Gastrocnemius medialis (tissue), 4 donors: ENCODE measurements around the gene KANK2. TPM values are rescaled to one million over a fixed set of nuclear protein-coding genes. Genes with fewer than 3 reads are reported as not detected.
A peak's percentile ranks its signal among the peaks of the same experiment; 100 is the strongest.
"Not testable (repeated sequence)": the region's sequence is repeated elsewhere in the genome, so short reads cannot be mapped to it uniquely, and the experiment has no call there.

ENCODE experiments used
- ATAC-seq, 2 donors: fragments of 150-250 bp; one replicate each; pipeline ENCODE4 v1.9.1; 2016
- DNase-seq, 2 donors: peaks; one replicate each; pipeline ENCODE4 v3.0.0-alpha.2; 2019
- H3K27ac ChIP-seq, 4 donors: fragments of 200-600 bp; sonication (generic); 1 replicate in 1 of 4; 2 replicates in 3 of 4; pipeline ENCODE4 v1.5.1; 2016 to 2018; ENCODE audit warnings: mild to moderate bottlenecking in 2 of 4, moderate library complexity in 1 of 4
- H3K27me3 ChIP-seq, 3 donors: fragments of 200-600 bp; sonication (generic) in 2 of 3; 1 replicate in 1 of 3; 2 replicates in 2 of 3; pipeline versions ENCODE4 v1.5.1 to v1.6.0; 2016 to 2019; ENCODE audit warnings: mild to moderate bottlenecking in 1 of 3, moderate library complexity in 1 of 3
- H3K36me3 ChIP-seq, 2 donors: fragments of 200-600 bp; sonication (generic) in 1 of 2; one replicate each; pipeline ENCODE4 v1.5.1; 2017 to 2018
- H3K4me1 ChIP-seq, 2 donors: fragments of 200-600 bp; sonication (generic) in 1 of 2; one replicate each; pipeline ENCODE4 v1.5.1; 2016 to 2017; ENCODE audit warnings: mild to moderate bottlenecking in 2 of 2
- H3K4me3 ChIP-seq, 4 donors: fragments of 200-600 bp; sonication (generic) in 3 of 4; 1 replicate in 1 of 4; 2 replicates in 3 of 4; pipeline ENCODE4 v1.5.1; 2016 to 2019; ENCODE audit warnings: mild to moderate bottlenecking in 2 of 4
- H3K9me3 ChIP-seq, 3 donors: fragments of 200-600 bp; sonication (generic) in 2 of 3; 1 replicate in 1 of 3; 2 replicates in 2 of 3; pipeline ENCODE4 v1.5.1; 2016 to 2019
- CTCF ChIP-seq, 5 experiments: fragments of 450-650 bp in 3 of 5; fragments of 200-600 bp in 2 of 5; sonication (generic) in 2 of 5; IDR thresholded peaks in 4 of 5; conservative IDR thresholded peaks in 1 of 5; 1 replicate in 4 of 5; 2 replicates in 1 of 5; pipeline ENCODE4 v1.5.1; 2016 to 2019; ENCODE audit warnings: antibody characterized with exemption in 5 of 5, mild to moderate bottlenecking in 3 of 5, moderate library complexity in 3 of 5
- POLR2A ChIP-seq, 2 donors: fragments of 450-650 bp; IDR thresholded peaks; one replicate each; pipeline ENCODE4 v1.6.1; 2017; ENCODE audit warnings: antibody characterized with exemption in 2 of 2, mild to moderate bottlenecking in 2 of 2, moderate library complexity in 2 of 2
- in situ Hi-C, 4 donors: fragments of 200-750 bp; cut with MboI; loops; one replicate each; pipeline versions ENCODE4 v1.15.0 to v1.8.0; 2017; ENCODE audit warnings: low sequenced_read_pairs in 4 of 4
- intact Hi-C: fragments of 100-400 bp; cut with DNase I; formaldehyde crosslinking; loops from one replicate; pipeline ENCODE4 v1.15.1; 2023; ENCODE audit warnings: low total_unique reads
- total RNA-seq, 4 donors: library from RNA; depleted of rRNA; stranded (reverse); fragments of >200 nt; gene quantifications; one replicate each; pipeline versions ENCODE4 v1.1.0 to v1.2.3, GENCODE V29; 2016

KANK2 gene
- total RNA-seq, 4 donors from 2014 or later: 37.7 to 192 (median 149) TPM

DNA sequence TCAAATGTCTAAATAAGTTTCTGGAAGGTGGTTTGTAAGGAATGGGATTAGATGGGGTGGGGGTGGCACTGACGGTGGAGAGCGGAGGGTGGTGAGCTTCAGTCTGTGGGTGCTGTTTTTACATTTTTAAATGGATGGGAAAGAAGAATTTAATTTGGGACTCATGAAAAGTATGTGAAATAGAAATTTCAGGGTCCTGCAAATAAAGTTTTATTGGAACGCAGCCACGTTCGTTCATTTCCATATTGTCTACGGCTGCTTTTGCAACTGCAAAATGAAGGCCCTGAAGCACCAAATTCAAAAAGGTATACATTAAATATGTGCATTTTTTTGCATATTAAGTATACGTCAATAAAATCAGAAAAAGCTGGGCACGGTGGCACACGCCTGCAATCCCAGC lies 9.9 kb downstream of the KANK2 start:
- Histone ChIP-seq H3K27ac (peak overlapping the region in 1 of 4 donors; percentile 45), H3K36me3 (peaks cover 0 to 11% of the 10 kb centered on the region in 2 donors), H3K27me3 (no peaks in the 10 kb centered on the region), H3K9me3 (no peaks in the 10 kb centered on the region), H3K4me1 (peaks cover 15 to 27% of the 10 kb centered on the region in 2 donors), H3K4me3 (no peak overlapping the region)
- in situ Hi-C loops (no loop called here), intact Hi-C loops (no loop called here)
- ATAC-seq (no peak), DNase-seq (no peak)
- no peak for TF ChIP-seq POLR2A (IDR thresholded peaks at IDR 0.05)
- TF ChIP-seq CTCF (IDR thresholded peaks at IDR 0.05 in 4 of 5, conservative IDR thresholded peaks at IDR 0.05 in 1 of 5): no peak

GRCh38 chr19:11182994-11183393 lies 14.4 kb downstream of the KANK2 start:
- Histone ChIP-seq H3K36me3 (peaks cover 0 to 5% of the 10 kb centered on the region in 2 donors), H3K4me1 (peaks cover 7 to 15% of the 10 kb centered on the region in 2 donors), H3K4me3 (no peak overlapping the region), H3K9me3 (no peaks in the 10 kb centered on the region), H3K27me3 (no peaks in the 10 kb centered on the region), H3K27ac (no peak overlapping the region)
- intact Hi-C loops: no loop called here
- ATAC-seq (no peak), DNase-seq (no peak)
- TF ChIP-seq POLR2A (IDR thresholded peaks at IDR 0.05) (no peak), CTCF (IDR thresholded peaks at IDR 0.05 in 4 of 5, conservative IDR thresholded peaks at IDR 0.05 in 1 of 5) (no peak)
- in situ Hi-C loops: no loop called here

DNA sequence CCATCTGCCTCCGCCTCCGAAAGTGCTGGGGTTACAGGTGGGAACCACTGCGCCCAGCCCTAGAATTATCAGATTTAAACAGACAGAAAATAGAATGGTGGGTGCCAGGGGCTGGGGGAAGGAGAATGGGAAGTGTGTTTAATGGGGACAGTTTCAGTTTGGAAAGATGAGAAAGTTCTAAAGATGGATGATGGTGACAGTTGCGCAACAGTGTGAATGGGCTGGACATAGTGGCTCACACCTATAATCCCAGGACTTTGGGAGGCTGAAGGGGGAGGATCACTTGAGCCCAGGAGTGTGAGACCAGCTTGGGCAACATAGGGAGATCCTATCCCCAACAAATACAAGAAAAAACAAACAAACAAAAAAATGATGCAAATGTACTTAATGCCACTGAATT lies 15.9 kb downstream of the KANK2 start:
- peaks cover 0 to 10% of the 10 kb centered on the region in 2 donors for H3K36me3 ChIP-seq
- no peaks in the 10 kb centered on the region for H3K27me3 ChIP-seq
- intact Hi-C loops: loop anchor here (2.0 kb wide), 1 partner anchor 17 kb away; no protein-coding TSS in a partner anchor
- no peak overlapping the region for H3K4me3 ChIP-seq
- DNase-seq (no peak), ATAC-seq (no peak)
- no peak for TF ChIP-seq POLR2A (IDR thresholded peaks at IDR 0.05)
- no peak for TF ChIP-seq CTCF (IDR thresholded peaks at IDR 0.05 in 4 of 5, conservative IDR thresholded peaks at IDR 0.05 in 1 of 5)
- in situ Hi-C loops: no loop called here
- H3K27ac ChIP-seq: peak overlapping the region; percentile 21 to 65 (median 52)
- no peaks in the 10 kb centered on the region for H3K9me3 ChIP-seq
- H3K4me1 ChIP-seq: peaks cover 7 to 15% of the 10 kb centered on the region in 2 donors

- peak; percentile 59 to 69 for ATAC-seq
- Histone ChIP-seq H3K4me1 (peaks cover 7 to 15% of the 10 kb centered on the region in 2 donors), H3K27ac (peak overlapping the region; percentile 43 to 65 (median 52)), H3K36me3 (peaks cover 0 to 15% of the 10 kb centered on the region in 2 donors)
- H3K9me3 ChIP-seq, in situ Hi-C loops, DNase-seq, H3K4me3 ChIP-seq, H3K27me3 ChIP-seq: not testable (repeated sequence)
- intact Hi-C loops: loop anchor here (2.0 kb wide), 1 partner anchor 16 kb away; no protein-coding TSS in a partner anchor
Observed at GRCh38 chr19:11180975-11181374, 16.4 kb downstream of the KANK2 start.

- DNase-seq: no peak
- Histone ChIP-seq H3K4me3 (no peak overlapping the region), H3K9me3 (no peaks in the 10 kb centered on the region), H3K36me3 (peaks cover 0 to 16% of the 10 kb centered on the region in 2 donors), H3K27me3 (no peaks in the 10 kb centered on the region), H3K27ac (peak overlapping the region; percentile 43 to 56 (median 51)), H3K4me1 (peaks cover 7 to 15% of the 10 kb centered on the region in 2 donors)
- in situ Hi-C loops: no loop called here
- peak in 1 of 2 donors; percentile 16 for ATAC-seq
- intact Hi-C loops: loop anchor here (2.0 kb wide), 1 partner anchor 16 kb away; no protein-coding TSS in a partner anchor
- no peak for TF ChIP-seq POLR2A (IDR thresholded peaks at IDR 0.05)
- no peak for TF ChIP-seq CTCF (IDR thresholded peaks at IDR 0.05 in 4 of 5, conservative IDR thresholded peaks at IDR 0.05 in 1 of 5)
Observed at GRCh38 chr19:11180346-11180745, 17.0 kb downstream of the KANK2 start.
